Hypothalamus (tissue), 51 donors: Measurements from ENCODE around the gene PTTG2.

Experiments
- DNase-seq, 51 donors: peaks; one replicate each; lab custom pipeline; 2025; lab: John Stamatoyannopoulos, UW

The PTTG2 gene

GRCh38 chr4:37982736-37983135 is 22.5 kb downstream of the PTTG2 start:
- DNase-seq: no peak

GRCh38 chr4:37983951-37984350 is 23.8 kb downstream of the PTTG2 start:
- no peak for DNase-seq

GRCh38 chr4:37985730-37986275 is 25.6 kb downstream of the PTTG2 start:
- no peak for DNase-seq

GRCh38 chr4:37988670-37989069 is 28.5 kb downstream of the PTTG2 start:
- DNase-seq: no peak

GRCh38 chr4:37989398-37990260 is 29.4 kb downstream of the PTTG2 start:
- no peak for DNase-seq

GRCh38 chr4:37990731-37991245 is 30.6 kb downstream of the PTTG2 start:
- DNase-seq: no peak

- no peak for DNase-seq
Measured at GRCh38 chr4:37991623-37992410, 31.6 kb downstream of the PTTG2 start.

- no peak for DNase-seq
Measured at GRCh38 chr4:37993806-37994205, 33.6 kb downstream of the PTTG2 start.

GRCh38 chr4:37994569-37994968 is 34.4 kb downstream of the PTTG2 start:
- no peak for DNase-seq

- DNase-seq: no peak
Measured at GRCh38 chr4:37995299-37995821, 35.2 kb downstream of the PTTG2 start.

- no peak for DNase-seq
Measured at GRCh38 chr4:37995981-37996775, 36.0 kb downstream of the PTTG2 start.

- no peak for DNase-seq
Measured at GRCh38 chr4:37998226-37998625, 38.0 kb downstream of the PTTG2 start.

GRCh38 chr4:37999000-37999716 is 39.0 kb downstream of the PTTG2 start:
- no peak for DNase-seq

- no peak for DNase-seq
Measured at GRCh38 chr4:37999965-38000364, 39.8 kb downstream of the PTTG2 start.

GRCh38 chr4:38001927-38002326 is 41.7 kb downstream of the PTTG2 start:
- no peak for DNase-seq

- no peak for DNase-seq
Measured at GRCh38 chr4:38002451-38003071, 42.4 kb downstream of the PTTG2 start.

- no peak for DNase-seq
Measured at GRCh38 chr4:38003102-38003501, 42.9 kb downstream of the PTTG2 start.

- DNase-seq: no peak
Measured at GRCh38 chr4:38003628-38004027, 43.4 kb downstream of the PTTG2 start.

GRCh38 chr4:38004062-38004461 is 43.9 kb downstream of the PTTG2 start:
- DNase-seq: no peak
